GM18526 (cell line): ENCODE results near the gene SRPRB.

Experiments used
- POLR2A ChIP-seq: IDR thresholded peaks from 3 replicates; pipeline ENCODE4 v1.6.1; 2011; ENCODE audit not compliant: insufficient read length; ENCODE audit errors: extremely low read depth

SRPRB gene

GRCh38 chr3:133859381-133860234, 54.0 kb downstream of the SRPRB start:
- no peak for TF ChIP-seq POLR2A

GRCh38 chr3:133860519-133860918, 54.9 kb downstream of the SRPRB start:
- no peak for TF ChIP-seq POLR2A

DNA sequence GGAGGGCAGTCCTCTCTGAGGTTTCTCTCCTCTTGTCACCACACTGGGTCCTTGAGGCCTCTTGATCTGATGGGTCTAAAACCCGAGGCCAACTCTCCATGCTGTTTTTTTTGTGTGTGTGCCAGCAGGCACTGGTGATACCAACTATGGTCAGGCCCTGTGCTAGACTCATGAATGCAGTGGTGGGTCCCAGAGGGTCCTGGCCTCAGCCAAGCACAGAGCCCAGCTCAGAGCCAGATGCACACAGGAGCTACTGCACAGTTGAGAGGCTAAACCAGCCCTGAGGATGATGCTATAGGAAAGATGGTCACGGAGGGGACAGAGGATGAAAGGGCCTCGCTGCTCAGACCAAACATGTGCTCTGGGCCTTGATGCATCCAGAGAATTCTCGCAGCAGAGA, 56.5 kb downstream of the SRPRB start:
- no peak for TF ChIP-seq POLR2A

DNA sequence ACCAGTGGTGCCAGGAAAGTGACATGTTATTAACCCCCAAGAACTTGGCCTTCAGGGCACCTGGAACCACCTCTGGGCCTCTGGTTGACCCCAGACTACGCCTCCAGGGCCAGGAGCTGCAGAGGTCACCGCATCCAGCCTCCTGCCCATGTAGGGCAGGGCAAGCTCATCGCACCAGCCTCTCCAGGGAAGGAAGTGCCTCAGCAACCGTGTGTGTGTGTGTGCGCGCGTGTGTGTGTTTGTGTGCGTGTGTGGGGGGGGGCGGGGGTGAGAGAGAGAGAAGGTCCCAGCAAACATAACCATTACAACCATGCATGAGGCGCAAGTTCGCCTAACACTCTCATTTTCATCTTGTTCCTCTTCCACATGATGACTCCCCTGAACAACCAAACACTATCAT, 58.3 kb downstream of the SRPRB start:
- no peak for TF ChIP-seq POLR2A

DNA sequence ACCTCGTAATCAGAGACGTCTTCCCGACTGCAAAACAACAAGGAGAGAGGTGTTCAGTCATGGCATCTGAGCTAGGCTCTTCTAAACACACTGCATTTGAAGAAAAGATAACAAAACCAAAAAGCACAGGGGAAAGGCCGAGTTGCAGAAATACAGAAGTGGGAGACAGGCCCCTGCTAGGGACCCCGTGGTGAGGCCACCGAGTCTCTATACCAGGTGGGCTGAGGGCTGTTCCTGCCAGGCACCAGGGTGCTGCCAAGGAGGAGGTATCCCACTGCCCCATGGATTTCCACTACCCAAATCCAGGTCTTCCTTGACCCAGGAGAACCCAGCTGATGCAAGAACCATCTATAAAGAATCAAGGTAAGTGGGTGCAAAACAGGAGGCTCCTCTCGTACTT, 59.0 kb downstream of the SRPRB start:
- TF ChIP-seq POLR2A, result no peak

DNA sequence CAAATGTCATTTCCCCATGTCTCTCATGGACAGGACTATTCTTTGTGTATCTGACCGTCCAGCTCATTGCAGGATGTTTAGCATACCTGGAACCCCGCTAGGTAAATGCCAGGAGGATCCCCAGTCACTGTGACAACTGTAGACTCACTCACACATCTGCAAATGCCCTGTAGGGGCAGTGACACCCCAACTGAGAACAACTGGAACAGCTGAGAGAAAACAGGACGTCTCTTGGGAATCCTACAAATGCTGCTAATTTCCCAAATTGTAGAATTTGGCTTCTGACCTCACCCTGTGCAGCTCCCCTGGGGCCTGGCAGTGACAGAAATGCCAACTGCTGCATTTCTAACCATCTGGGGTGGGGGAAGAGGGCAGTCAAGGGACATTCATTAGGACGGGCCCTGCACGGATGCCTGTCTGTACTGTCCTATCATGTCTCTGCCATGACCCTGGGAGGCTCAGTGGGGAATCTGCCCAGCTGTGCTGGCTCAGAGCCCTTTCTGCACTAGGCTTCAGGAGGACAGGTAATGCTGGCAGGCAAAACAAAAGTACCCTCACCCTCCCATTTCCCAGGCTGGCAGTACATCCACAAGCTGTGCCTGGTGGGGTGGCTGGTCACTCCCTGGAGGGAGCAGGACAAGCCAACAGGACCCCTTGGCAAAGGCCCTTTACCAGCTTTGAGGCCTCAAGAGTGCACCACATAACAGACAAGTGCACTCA, 59.7 kb downstream of the SRPRB start:
- TF ChIP-seq POLR2A, result no peak

GRCh38 chr3:133866141-133866540, 60.5 kb downstream of the SRPRB start:
- TF ChIP-seq POLR2A, result no peak

DNA sequence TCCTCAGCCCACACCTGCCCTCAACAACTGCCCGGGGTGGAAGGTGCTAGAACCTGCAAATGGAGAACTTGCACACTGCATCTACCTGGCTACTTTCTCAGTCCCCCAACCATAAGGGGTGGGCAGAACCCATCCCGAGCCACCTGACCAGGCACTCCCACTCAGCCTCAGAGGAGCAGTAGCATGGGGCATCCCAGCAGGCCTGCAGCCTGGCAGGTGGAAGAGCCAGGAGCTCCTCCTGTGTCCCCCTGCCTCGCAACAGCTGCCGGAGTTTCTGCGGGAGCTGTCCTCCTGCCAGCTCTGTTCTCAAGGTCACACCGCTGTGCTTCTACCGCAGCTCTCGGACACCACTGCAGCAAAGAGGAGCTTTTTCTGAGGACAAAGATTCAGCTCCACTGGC, 62.6 kb downstream of the SRPRB start:
- no peak for TF ChIP-seq POLR2A

DNA sequence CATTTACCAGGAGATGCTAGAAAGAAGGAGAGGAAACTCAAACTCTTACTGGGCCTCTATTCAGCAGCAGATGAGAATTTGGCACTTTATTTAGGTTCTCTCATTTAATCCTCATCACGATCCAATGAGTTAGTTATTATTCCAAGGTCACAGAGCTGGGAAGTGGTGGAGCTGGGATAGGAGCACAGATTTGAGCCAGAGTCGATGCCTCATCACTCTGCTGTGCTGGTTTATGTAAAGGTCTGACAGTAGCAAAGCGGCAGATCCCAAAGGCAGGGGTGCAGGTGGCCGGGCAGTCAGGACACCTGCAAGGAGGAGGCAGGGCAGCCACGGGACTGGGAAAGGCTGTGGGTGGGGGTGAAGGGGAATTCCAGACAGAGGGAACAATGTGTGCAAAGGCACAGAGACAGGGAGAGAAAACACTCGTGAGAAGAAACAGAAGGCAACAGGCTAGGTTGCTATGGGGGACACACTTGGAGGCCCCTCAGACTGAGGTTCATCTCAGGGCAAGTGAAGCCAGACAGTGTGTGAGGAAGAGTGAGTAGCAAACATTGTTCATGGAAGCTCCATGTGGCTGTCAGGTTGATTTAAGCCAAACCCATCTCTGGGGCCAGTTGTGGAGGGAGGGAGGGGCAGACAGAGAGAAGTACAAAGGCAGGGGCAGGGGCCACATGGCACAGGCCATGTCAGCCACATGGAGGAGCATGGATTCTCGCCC, 63.3 kb downstream of the SRPRB start:
- no peak for TF ChIP-seq POLR2A

DNA sequence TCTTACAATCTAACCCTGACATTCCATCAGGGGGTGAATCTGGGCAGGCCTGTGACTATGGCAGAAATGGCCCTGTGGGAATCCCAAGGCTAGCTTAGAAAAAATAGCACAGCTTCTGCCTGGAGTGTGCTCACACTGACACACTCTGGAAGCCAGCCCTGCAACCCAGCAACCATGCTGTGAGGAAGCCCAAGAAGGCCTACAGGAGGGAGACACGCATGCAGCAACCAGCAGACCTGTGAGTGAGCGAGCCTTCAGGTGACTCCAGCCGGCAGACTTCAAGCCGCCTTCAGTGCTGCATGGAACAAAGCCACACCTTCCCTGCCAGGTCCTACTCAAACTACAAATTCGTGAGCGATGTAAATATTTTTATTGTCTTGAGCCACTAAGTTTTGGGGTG, 64.0 kb downstream of the SRPRB start:
- TF ChIP-seq POLR2A, result no peak

- TF ChIP-seq POLR2A, result no peak
These were observed 65.2 kb downstream of the SRPRB start for GRCh38 chr3:133870822-133871221.
